Fibroblast of mammary gland (primary cell): Measurements from ENCODE around the gene ARID4B.
"Not testable (repeated sequence)": the region's sequence is repeated elsewhere in the genome, so short reads cannot be mapped to it uniquely, and the experiment has no call there.

ENCODE experiments used
- DNase-seq: peaks from one replicate; pipeline ENCODE4 v3.0.0-alpha.2; 2010; ENCODE audit warnings: low read depth
- H3K4me3 ChIP-seq: 2 replicates; pipeline ENCODE4 v1.5.1; 2011; ENCODE audit warnings: low read depth, mild to moderate bottlenecking, low read length, moderate library complexity; ENCODE audit not compliant: control insufficient read depth
- TF ChIP-seq, protein P1 (sequence below): conservative IDR thresholded peaks from 2 replicates; pipeline ENCODE4 v1.5.1; 2011; ENCODE audit warnings: low read depth, low read length, inconsistent platforms; ENCODE audit not compliant: control insufficient read depth, insufficient read depth

Gene ARID4B

DNA sequence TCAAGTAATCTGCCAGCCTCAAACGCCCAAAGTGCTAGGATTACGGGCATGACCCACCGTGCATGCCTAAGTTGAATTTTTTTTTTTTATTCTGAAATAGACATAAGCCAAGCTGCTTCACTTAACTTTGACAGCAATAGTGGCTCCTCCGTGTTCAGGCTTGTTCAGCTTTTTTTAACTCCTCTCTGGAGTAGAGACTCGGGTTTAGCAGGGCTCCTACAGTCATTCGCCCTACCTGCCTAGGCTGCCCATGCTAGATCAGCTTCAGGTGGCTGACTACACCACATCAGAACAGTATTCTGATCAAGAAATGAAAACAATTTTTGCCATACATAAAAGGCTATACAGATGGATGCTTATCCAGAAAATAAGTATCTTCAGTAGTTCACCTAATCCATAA lies 14.7 kb downstream of the ARID4B start:
- H3K4me3 ChIP-seq, result no peak overlapping the region
- DNase-seq, result no peak
- TF ChIP-seq, protein P1, sequence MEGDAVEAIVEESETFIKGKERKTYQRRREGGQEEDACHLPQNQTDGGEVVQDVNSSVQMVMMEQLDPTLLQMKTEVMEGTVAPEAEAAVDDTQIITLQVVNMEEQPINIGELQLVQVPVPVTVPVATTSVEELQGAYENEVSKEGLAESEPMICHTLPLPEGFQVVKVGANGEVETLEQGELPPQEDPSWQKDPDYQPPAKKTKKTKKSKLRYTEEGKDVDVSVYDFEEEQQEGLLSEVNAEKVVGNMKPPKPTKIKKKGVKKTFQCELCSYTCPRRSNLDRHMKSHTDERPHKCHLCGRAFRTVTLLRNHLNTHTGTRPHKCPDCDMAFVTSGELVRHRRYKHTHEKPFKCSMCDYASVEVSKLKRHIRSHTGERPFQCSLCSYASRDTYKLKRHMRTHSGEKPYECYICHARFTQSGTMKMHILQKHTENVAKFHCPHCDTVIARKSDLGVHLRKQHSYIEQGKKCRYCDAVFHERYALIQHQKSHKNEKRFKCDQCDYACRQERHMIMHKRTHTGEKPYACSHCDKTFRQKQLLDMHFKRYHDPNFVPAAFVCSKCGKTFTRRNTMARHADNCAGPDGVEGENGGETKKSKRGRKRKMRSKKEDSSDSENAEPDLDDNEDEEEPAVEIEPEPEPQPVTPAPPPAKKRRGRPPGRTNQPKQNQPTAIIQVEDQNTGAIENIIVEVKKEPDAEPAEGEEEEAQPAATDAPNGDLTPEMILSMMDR, result no peak

DNA sequence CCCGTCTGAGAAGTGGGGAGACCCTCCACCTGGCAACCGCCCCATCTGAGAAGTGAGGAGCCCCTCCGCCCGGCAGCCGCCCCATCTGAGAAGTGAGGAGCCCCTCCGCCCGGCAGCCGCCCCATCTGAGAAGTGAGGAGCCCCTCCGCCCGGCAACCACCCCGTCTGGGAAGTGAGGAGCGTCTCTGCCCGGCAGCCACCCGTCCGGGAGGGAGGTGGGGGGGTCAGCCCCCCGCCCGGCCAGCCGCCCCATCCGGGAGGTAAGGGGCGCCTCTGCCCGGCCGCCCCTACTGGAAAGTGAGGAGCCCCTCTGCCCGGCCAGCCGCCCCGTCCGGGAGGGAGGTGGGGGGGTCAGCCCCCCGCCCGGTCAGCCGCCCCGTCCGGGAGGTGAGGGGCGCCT lies 18.8 kb downstream of the ARID4B start:
- not testable (repeated sequence) for DNase-seq

DNA sequence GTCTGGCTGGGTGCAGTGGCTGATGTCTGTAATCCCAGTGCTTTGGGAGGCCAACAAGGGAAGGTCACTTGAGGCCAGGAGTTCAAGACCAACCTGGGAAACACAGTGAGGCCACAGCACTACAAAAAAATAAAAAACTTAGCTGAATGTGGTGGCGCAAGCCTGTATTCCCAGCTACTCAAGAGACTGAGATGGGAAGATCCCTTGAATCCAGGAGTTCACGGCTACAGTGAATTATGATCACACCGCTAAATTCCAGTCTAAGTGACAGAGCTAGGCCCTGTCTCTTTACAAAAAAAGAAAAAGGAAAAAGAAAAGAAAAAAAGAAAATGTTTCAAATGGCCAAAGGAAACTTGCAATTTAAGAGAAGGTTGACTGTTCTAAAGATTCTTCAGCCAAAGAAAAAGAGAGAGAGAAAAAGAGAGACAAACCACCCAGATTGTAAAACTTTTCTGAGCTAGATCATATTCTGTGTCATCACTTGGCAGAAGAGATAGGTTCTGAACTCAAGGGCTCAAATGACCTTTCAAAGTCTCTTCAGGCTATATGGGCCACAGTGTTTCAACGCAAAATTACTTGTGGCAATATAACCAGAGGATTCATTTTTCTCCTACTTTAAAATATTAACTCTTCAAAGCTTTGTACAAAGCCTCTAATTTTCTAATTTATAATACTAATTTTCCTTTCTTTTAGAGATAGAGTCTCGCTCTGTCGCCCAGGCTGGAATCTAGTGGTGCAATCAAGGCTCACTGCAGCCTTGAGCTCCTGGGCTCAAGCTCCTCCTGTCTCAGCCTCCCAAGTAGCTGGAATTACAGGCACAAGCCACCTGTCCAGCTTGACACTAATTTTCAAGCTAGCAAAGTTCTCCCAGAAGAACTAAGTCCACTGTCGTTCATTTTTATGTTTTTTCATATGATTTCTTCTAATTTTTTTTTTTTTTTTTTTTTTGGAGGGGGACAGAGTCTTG lies 20.5 kb downstream of the ARID4B start:
- peak; percentile 76 for DNase-seq
- TF ChIP-seq, protein P1, result no peak
- no peak overlapping the region for H3K4me3 ChIP-seq

More for the DNA sequence above, 18.8 kb downstream of the ARID4B start:
- H3K4me3 ChIP-seq, result not testable (repeated sequence)

DNA sequence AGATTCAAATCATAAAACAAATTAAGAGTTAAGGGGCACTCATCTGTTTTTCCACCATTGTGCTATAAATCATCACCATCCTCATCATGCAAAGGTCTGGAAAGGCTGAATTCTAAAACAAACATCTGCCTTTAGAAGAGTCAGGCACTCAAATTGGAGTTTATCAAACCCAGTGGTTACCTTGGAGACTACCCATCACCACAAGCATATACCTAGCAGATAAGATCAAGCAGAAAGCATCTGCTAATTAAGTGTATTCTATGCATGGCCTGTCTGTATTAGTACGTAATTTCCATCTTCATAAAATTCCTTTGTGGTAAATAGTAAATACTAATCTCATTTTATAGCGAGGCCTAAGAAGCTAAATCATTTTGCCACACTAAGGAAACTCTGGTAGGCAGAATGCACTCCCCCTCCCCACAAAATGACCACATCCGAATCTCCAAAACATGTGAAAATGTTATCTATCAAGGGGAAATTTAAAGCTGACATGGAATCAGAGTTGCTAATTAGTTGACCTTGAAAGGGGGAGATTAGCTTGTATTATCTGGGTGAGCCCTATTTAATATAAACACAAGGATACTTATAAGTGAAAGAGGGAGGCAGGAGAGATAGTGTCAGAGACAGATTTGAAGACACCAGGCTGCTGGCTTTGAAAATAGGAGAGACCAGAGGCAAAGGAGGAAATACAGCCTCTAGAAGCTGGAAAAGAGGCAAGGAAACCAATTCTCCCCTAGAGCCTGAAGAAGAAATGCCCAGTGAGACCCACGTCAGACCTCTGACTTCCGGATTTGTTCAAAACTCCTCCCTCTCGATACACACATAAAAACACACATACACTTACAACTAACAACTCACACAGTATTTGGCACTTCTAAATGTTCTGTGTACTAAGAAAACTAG lies 23.2 kb downstream of the ARID4B start:
- DNase-seq, result no peak
- no peak overlapping the region for H3K4me3 ChIP-seq
- TF ChIP-seq, protein P1, result no peak

DNA sequence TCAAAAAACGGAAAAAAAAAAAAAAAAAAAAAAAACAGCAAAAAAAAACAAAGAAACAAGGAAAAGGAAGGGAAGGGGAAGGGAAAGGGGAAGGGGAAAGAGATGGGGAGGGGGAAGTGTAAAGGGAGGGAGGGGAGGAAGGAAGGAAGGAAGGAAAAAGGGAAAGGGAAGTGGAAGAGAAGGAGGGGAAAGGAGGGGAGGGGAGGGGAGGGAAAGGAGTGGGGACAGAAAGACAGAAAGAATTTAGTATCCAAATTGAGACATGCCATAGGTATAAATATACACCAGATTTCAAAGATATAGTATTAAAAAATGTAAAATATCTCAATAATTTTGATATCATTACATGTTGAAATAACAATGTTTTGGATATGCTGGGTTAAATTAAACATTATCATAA lies 25.8 kb downstream of the ARID4B start:
- H3K4me3 ChIP-seq, result no peak overlapping the region
- TF ChIP-seq, protein P1, result no peak
- no peak for DNase-seq

DNA sequence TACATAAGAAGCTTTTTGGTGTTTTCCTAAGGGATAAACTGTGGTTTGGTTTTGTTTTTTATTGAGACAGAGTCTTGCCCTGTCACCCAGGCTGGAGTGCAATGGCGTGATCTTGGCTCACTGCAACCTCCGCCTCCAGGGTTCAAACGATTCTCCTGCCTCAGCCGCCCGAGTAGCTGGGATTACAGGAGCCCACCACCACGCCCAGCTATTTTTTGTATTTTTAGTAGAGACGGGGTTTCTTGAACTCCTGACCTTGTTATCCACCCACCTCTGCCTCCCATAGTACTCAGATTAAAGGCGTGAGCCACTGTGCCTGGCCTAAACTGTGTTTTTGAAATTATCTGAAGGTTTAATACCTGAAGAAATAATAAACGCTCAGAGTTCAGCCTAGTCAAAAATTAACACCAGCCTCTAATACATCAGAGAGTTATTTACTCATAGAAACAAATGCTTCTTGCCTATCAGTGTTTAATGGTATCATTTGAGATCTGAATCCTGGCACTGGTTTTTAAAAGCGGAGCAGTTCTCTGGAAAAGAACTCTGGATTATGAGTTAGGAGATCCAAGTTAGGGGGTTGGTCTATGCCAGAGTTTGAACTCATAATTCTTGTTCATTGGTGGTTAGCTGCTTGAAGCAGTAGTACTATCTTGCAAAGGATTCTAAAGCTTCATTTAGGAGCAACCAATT lies 28.7 kb downstream of the ARID4B start:
- DNase-seq, result no peak
- TF ChIP-seq, protein P1, result no peak
- no peak overlapping the region for H3K4me3 ChIP-seq
